IPS-18c (cell line): ENCODE measurements around the gene AFF3.
"Not testable (repeated sequence)": the region's sequence is repeated elsewhere in the genome, so short reads cannot be mapped to it uniquely, and the experiment has no call there.

Source experiments
- H3K4me3 ChIP-seq: 2 replicates; pipeline ENCODE4 v1.7.0; 2013; ENCODE audit warnings: low read depth, mild to moderate bottlenecking, low read length, moderate library complexity; ENCODE audit not compliant: insufficient read depth
- H3K9me3 ChIP-seq: one replicate; pipeline ENCODE4 v1.6.1; 2013; ENCODE audit warnings: mild to moderate bottlenecking, low read length, moderate library complexity; ENCODE audit not compliant: control insufficient read depth, insufficient read depth

AFF3 gene

DNA sequence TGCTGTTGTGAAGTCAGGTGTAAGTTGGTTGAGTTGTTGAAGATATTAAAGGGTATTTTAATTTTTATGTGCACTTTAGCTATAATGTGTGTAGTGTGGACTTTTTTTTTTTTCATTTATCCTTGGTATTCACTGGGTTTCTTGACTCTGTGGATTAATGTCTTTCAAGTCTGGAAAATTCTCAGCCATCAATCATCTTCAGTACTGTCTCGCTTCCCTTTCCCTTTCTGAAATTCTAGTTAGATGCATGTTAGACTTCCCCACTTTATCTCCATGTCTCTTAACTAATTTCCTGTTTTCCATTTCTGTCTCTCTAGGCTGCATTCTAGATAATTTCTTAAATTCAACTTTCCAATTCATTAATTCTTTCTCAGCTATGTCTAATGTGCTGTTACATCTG lies 404.9 kb downstream of the AFF3 start:
- Histone ChIP-seq H3K4me3 (no peak overlapping the region), H3K9me3 (no peaks in the 10 kb centered on the region)

DNA sequence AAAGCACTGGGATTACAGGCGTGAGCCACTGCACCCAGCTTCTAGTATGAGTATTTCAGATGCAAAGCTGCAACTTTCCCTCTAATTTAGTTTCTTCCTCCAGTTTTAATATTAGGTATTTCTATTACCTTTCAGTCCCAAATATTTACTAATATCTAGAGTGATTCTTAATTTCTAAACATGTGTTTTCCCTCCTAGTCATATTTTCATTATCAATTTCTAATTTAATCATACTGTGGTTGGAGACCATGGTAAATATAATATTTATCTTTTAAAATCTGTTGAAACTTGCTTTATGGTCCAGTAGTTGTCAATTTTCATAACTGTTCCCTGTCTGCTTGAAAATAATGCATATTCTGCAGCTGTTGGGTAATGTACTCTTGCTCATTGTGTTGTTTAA lies 406.6 kb downstream of the AFF3 start:
- Histone ChIP-seq H3K4me3 (no peak overlapping the region), H3K9me3 (no peaks in the 10 kb centered on the region)

DNA sequence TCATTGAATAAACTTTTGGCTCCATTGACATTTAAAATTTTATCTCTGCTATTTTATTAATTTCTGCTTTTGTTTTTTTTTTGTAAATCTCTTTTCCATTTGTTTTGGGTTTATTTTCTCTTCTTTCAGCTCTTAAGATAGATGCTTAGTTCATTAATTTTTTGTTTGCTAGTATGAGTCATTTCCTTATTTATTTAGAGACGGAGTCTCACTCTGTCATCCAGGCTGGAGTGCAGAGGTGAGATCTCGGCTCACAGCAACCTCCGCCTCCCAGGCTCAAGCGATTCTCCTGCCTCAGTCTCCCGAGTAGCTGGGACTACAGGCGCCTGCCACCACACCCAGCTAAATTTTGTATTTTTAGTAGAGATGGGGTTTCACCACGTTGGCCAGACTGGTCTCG lies 407.1 kb downstream of the AFF3 start:
- not testable (repeated sequence) for H3K4me3 ChIP-seq, H3K9me3 ChIP-seq

DNA sequence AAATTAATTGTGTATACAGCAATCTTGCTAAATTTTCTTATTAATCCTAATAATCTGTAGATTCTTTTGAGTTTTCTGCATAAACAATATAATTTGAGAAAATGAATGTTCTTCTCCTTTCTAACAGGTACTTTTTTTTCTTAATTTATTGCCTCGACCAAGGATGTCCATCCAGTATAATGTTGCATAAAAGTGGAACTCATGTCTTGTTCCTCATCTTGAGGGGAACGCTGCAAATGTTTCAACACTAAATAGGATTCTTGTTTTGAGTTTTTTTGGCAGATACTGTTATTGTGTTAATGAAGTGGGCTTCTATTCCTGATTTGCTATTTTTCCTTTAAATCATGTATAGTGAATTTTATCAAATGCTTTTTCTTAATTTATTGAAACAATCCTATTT lies 408.2 kb downstream of the AFF3 start:
- H3K9me3 ChIP-seq = no peaks in the 10 kb centered on the region
- no peak overlapping the region for H3K4me3 ChIP-seq

DNA sequence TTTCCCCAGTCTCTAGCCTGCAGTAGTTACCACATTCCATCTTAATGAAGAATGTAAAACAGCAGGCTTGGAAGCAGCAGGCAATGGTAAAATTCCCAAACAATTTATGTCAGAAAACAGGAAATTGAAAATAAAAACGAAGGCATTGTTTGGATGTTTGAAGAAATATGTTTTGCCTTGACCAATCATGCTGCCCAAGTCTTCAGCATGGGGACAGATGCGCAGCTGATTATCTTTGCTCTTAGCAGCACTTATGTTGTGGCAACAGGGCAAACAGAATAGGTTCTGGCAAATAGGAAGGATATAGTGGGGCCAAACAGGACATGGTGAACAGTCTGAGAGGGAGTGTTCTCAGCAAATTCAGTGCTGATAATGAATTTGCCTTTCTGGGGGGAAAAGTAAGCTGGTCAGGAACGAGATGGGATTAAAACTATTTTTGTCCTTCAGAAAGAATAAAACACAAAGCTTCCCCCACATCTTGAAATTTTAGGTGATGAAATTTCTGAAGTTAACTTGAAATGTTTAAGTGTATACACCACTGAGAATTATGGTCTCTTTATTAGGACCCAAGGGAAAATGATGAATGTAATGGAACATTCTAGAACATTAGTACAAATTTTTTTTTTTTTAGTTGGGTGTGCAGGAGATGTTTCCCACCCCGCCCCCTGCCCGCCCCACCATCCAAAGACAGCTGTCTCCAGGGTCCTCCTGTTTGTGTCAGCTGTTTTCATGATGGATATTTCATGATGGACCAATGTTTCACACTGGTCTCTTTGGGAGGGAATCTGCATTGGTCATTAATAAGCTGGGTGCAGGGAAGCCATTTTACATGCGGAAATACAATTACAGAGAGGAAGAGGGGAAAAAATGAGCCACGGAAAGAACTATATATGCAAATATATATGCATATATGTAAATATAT lies 413.0 kb downstream of the AFF3 start:
- Histone ChIP-seq H3K9me3 (no peaks in the 10 kb centered on the region), H3K4me3 (no peak overlapping the region)

DNA sequence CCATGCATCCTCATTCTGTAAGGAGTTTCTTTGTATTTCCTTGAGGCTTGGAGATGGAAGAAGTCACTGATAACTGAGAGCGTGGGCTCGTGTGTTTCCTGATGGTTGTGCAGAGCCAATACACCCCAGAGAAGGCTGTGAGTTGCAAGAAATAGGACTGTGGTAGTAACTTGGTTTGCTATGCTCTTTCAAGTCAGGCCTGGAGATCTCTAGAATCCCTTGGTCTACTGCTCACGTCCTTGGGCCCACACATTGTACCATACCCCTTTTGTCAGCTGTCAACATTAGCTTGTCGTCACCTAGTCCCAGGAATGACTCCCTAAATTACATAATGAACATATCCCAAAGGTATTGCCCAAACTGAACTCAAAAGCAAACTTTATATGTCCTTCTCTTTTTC lies 414.2 kb downstream of the AFF3 start:
- H3K9me3 ChIP-seq = no peaks in the 10 kb centered on the region
- no peak overlapping the region for H3K4me3 ChIP-seq

DNA sequence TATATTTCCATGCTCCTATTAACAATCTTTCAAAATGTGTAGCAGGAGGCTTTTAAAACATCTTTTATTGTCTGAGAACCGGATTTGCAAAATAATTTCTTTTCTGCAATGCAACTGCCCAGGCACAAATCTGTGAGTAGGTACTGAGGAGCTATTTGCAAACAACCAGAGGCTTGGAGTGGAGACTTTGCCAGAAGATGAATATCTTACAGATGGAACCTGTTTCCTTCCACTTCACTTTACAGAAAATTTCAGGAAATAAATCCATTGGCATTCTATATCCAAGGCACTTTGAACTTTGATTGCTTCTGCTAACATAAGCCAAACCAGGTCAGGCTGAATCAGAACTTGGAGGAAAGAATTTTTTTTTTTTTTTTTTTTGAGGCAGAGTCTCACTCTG lies 415.2 kb downstream of the AFF3 start:
- Histone ChIP-seq H3K9me3 (no peaks in the 10 kb centered on the region), H3K4me3 (no peak overlapping the region)

DNA sequence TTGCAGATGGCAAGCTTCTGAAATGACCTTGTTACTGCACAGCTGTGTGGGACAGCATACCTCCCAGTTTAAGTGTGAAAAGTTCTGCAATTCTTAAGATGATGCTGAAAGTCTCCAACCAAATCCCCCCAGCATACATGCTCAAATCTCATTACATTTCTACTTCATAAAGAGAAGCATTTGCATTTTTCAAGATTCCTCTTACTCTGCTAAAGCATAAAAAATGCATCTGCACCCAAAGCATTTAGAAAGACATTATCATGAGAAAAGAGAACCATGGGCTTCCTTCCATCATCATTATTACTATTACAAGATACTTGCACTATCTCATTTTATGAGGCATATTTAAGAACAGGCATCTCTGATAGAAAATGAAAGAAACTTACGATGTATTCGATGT lies 415.7 kb downstream of the AFF3 start:
- no peak overlapping the region for H3K4me3 ChIP-seq
- H3K9me3 ChIP-seq = no peaks in the 10 kb centered on the region

DNA sequence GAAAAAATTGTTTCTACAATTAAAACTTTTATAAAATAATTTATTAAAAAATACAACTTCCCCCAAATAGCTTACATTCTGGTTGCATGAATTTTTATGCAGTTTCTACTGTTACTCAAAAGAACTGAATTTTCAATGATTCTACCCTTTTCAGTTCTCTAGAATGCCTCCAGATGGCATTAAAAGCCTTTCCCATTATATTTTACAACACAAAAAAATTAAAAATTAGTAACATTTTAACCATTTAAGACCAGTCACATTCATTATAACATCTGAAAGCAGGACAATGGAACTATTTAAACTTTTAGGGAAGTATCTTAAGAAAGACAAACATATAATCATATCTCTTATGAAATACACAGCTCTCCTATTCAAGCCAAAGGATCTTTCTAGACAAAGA lies 416.6 kb downstream of the AFF3 start:
- no peaks in the 10 kb centered on the region for H3K9me3 ChIP-seq
- H3K4me3 ChIP-seq = no peak overlapping the region

DNA sequence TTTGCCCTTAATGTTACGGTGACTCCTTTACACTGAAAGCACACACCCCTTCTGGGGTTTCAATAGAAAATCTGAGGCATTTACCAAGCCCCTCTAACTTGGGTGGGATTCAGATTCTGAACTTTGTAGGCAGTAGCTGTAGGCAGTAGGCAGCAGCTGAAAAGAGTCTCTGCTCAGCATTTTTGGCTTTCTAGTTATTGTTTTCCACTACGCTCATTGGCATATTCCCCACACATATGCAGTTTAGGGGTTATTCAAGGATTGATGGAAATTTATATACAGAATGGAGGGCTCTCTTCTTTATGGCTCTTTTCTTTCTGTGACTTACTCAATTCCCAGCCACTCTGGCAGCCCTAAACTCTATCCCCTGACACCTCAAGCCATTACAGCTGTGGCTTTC lies 419.9 kb downstream of the AFF3 start:
- Histone ChIP-seq H3K9me3 (no peaks in the 10 kb centered on the region), H3K4me3 (no peak overlapping the region)

DNA sequence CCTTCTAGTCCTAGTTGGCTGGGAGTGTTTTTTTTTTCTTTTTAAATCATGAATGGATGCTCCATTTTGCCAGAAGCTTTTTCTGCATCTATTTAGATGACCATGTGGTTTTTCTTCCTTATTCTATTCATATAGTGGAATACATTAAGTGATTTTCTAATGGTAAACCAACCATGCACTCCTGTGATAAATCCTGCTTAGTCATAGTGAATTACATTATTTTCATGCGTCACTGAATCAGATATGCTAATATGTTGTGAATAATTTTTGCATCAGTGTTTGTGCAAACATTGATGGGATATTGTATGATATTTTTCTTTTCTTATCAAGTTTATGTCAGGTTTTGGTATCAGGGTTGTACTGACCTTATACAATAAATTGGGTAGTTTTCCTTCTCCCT lies 423.3 kb downstream of the AFF3 start:
- H3K9me3 ChIP-seq = no peaks in the 10 kb centered on the region

DNA sequence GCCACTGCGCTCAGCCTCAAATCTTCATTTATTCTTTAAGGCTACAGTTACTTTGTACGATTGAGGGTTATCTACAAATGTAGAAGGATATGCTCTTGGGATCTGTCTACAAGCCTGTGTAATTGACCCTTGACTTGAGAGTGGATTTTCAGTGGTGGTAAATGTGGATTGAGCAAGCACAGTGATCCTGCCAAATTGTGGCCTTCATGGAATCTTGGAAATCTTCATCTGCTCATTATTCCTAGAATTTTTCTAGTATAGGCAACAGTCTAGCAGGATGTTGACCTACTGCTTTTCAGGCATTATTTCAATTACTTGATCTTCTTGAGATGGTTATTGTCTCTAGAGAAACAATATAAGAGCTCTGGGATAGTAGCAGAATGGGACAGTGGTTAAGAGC lies 426.4 kb downstream of the AFF3 start:
- H3K4me3 ChIP-seq = no peak overlapping the region

More for the DNA sequence above, 423.3 kb downstream of the AFF3 start:
- no peak overlapping the region for H3K4me3 ChIP-seq

DNA sequence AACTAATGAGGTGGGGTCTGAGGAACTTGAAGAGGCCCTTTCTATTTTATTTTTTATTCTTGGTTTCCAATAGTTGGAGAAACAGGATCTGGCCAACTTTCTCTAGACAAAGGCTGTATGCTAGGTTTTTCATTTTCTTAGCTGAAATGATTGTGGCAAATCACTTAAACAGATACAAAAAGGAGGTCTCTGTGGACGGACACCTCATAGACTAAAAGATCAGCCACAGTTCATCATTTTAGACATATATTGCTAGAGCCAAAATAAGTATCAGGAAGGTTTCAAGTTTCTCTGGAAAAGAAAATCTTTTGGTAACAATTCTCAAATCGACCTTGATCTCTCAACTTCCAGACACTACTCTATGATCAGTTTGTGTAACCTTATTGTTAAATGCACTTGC lies 428.0 kb downstream of the AFF3 start:
- H3K4me3 ChIP-seq = no peak overlapping the region
- H3K9me3 ChIP-seq = no peaks in the 10 kb centered on the region

More for the DNA sequence above, 426.4 kb downstream of the AFF3 start:
- H3K9me3 ChIP-seq = no peaks in the 10 kb centered on the region

DNA sequence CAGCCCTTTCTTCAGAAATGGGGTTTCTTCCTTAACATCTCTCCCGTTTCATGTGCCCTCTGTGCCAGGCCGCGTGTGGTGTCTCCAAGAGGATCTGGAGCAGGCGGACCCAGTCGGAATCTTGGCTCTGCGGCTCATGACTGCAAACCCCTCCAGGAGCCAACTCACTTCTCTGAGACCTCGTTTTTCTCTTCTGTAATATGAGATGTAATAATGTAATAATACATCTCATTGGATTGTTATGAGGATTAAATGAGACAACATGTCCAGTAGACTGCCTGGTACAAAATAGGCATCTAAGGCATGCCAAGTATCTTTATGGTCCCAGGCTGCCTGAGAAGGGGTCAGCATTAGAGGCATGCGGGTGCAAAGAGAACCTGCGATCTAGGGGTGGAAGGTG lies 431.2 kb downstream of the AFF3 start:
- no peak overlapping the region for H3K4me3 ChIP-seq
- no peaks in the 10 kb centered on the region for H3K9me3 ChIP-seq

DNA sequence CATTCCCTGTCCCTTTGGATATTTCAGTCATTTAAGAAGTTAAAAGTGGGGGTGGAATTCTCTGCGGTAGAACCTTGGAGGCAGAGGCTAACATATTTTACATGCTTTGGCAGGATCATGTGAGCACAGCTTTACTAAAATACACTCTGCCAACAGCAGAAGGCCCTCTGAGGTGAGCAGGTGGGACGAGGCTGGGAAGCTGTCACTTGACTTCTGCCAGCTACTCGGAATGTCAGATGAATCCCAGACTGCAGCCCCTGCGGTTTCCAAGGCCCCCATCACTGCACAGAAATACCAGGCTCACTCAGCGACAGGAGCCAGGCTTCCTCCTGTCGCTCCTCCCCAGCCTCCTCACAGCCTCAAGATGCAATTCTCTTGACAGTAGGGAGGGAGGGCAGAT lies 431.7 kb downstream of the AFF3 start:
- Histone ChIP-seq H3K4me3 (no peak overlapping the region), H3K9me3 (no peaks in the 10 kb centered on the region)

DNA sequence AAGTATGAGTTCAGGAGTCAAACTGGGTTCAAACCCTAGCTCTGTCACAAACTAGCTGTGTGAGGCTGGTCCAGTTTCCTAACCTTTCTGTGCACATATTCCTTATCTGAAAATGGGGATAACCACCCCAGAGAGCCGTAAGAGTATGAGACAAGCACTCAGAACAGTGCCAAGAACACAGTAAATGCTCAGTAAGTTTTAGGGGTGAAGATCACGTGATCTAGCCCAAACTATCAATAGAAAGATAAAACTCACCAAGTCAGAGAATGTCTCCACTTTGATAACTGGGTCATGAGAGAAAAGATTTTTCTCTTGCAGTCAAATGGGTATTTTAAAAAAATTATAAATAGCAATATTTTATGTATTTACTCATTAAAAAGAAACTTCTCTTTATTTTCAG lies 433.2 kb downstream of the AFF3 start:
- no peak overlapping the region for H3K4me3 ChIP-seq
- no peaks in the 10 kb centered on the region for H3K9me3 ChIP-seq

DNA sequence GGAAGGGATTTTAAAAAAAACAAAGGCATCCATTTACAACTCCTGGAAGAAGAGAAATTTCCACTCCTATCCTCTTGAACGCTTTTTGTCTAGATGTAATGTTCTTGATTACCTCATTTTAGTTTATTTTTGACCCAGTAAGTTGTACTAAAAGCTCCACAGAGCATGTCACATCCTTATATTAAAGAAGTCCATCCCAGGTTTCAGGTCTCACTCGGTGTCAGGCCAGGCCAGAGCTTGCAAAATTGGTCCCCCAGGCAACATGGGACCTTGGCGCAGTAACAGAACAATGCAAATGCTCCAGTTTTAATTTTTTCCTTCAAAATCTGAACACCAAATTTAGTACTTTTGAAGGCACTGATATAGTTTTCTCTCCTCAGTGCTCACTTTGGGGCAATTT lies 434.2 kb downstream of the AFF3 start:
- no peak overlapping the region for H3K4me3 ChIP-seq
- no peaks in the 10 kb centered on the region for H3K9me3 ChIP-seq

DNA sequence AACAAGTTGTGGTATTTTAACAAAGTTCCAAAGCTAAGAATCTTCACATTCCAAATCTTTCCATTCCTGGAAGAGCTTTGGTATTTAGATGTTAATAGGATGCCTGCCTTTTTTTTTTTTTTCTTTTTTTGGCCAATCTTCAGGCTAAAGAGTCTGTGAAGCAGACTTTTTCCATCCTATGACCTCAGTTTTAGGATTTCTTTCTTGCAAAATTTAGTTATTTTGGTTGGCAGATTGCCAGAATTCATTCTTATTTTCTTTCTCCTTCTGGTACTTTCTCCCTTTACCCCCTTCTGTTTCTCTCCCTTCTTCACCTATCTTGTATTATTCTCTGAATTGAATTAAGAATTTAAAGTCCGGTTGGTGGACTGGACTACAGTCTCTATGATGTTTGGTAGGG lies 434.8 kb downstream of the AFF3 start:
- Histone ChIP-seq H3K9me3 (no peaks in the 10 kb centered on the region), H3K4me3 (no peak overlapping the region)

DNA sequence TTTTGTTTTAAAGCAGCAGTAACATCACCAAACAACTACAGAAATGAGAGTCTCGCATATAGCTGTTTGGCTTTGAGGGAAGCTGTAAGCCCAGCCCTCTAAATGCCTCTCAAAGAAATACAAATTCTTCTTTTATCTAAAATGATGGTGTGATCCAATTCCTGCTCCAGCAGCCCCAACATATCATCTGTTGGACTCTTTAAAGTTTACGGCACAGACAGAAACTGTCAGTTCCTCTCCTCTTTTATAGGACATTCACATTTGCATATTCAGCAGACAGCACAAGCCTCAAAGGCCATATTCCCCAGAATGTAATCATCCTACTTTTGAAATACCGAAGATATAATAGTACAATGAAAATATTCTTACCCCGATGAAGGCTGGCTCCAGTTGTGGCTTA lies 435.7 kb downstream of the AFF3 start:
- no peaks in the 10 kb centered on the region for H3K9me3 ChIP-seq
- H3K4me3 ChIP-seq = no peak overlapping the region
